Osteoblast (primary cell): ENCODE measurements around the gene ADRA2A. TPM values are rescaled to one million over a fixed set of nuclear protein-coding genes. Genes with fewer than 3 reads are reported as not detected.
A peak's percentile ranks its signal among the peaks of the same experiment; 100 is the strongest.

Source experiments
- DNase-seq: peaks from one replicate; pipeline ENCODE4 v3.0.0; 2011; ENCODE audit warnings: low spot score, mixed read lengths; ENCODE audit not compliant: insufficient read length; ENCODE audit errors: missing footprints
- H2AFZ ChIP-seq: 2 replicates; pipeline ENCODE4 v1.6.0; 2011; ENCODE audit warnings: mild to moderate bottlenecking, low read length
- H3K27ac ChIP-seq: 2 replicates; pipeline ENCODE4 v1.5.1; 2011; ENCODE audit warnings: mild to moderate bottlenecking, low read depth, low read length, moderate library complexity
- H3K27me3 ChIP-seq: 2 replicates; pipeline ENCODE4 v1.6.0; 2012; ENCODE audit warnings: mild to moderate bottlenecking, control low read depth, inconsistent platforms, low read length, moderate library complexity; ENCODE audit not compliant: insufficient read depth
- H3K36me3 ChIP-seq: 2 replicates; pipeline ENCODE4 v1.5.1; 2011; ENCODE audit warnings: mild to moderate bottlenecking, low read length, control low read depth, moderate library complexity; ENCODE audit not compliant: insufficient read depth
- H3K4me1 ChIP-seq: 2 replicates; pipeline ENCODE4 v1.5.1; 2011; ENCODE audit warnings: mild to moderate bottlenecking, low read length, control low read depth, moderate library complexity; ENCODE audit not compliant: insufficient read depth
- H3K4me2 ChIP-seq: 2 replicates; pipeline ENCODE4 v1.6.0; 2011; ENCODE audit warnings: mild to moderate bottlenecking, low read length; ENCODE audit not compliant: insufficient read depth
- H3K4me3 ChIP-seq: fragments of 200-600 bp; sonication (generic); 3 replicates; pipeline ENCODE4 v1.5.1; 2012; ENCODE audit warnings: mild to moderate bottlenecking, low read length, inconsistent platforms; ENCODE audit not compliant: insufficient read depth
- H3K79me2 ChIP-seq: 2 replicates; pipeline ENCODE4 v1.6.0; 2012; ENCODE audit warnings: mild to moderate bottlenecking, low read length, control low read depth, inconsistent platforms; ENCODE audit not compliant: insufficient read depth
- H3K9me3 ChIP-seq: 2 replicates; pipeline ENCODE4 v1.5.1; 2011; ENCODE audit warnings: low read depth, low read length, control low read depth
- H4K20me1 ChIP-seq: 2 replicates; pipeline ENCODE4 v1.6.0; 2012; ENCODE audit warnings: mild to moderate bottlenecking, low read length, control low read depth; ENCODE audit not compliant: insufficient read depth
- CTCF ChIP-seq: IDR thresholded peaks from 2 replicates; pipeline ENCODE4 v1.5.1; 2011; ENCODE audit warnings: mild to moderate bottlenecking, low read depth, low read length, moderate library complexity; ENCODE audit errors: extremely low read depth
- total RNA-seq: library from RNA; depleted of rRNA; stranded (reverse); fragments of >200 nt; gene quantifications from 2 replicates; pipeline ENCODE4 v1.2.3, GENCODE V29; 2012

The ADRA2A gene
- total RNA-seq, 1 donor = 0.72 TPM

GRCh38 chr10:111083222-111084095, 6.6 kb downstream of the ADRA2A start:
- no peak for DNase-seq
- TF ChIP-seq CTCF = no peak
- no peaks in the 10 kb centered on the region for H3K79me2 ChIP-seq
- H3K9me3 ChIP-seq = no peaks in the 10 kb centered on the region
- no peak overlapping the region for H3K4me3 ChIP-seq
- H3K36me3 ChIP-seq = no peaks in the 10 kb centered on the region
- no peaks in the 10 kb centered on the region for H4K20me1 ChIP-seq
- no peak overlapping the region for H3K27ac ChIP-seq
- no peak overlapping the region for H2AFZ ChIP-seq
- peaks cover 26% of the 10 kb centered on the region for H3K27me3 ChIP-seq
- no peak overlapping the region for H3K4me2 ChIP-seq
- no peaks in the 10 kb centered on the region for H3K4me1 ChIP-seq

- Histone ChIP-seq H3K9me3 (no peaks in the 10 kb centered on the region), H4K20me1 (no peaks in the 10 kb centered on the region), H3K36me3 (no peaks in the 10 kb centered on the region), H3K4me3 (no peak overlapping the region), H3K4me1 (no peaks in the 10 kb centered on the region), H3K4me2 (no peak overlapping the region), H3K27ac (no peak overlapping the region), H3K27me3 (peaks cover 15% of the 10 kb centered on the region), H2AFZ (no peak overlapping the region), H3K79me2 (no peaks in the 10 kb centered on the region)
- peak; percentile 77 for DNase-seq
- no peak for TF ChIP-seq CTCF
Observed at GRCh38 chr10:111084366-111085255, 7.8 kb downstream of the ADRA2A start.

- no peaks in the 10 kb centered on the region for H3K79me2 ChIP-seq
- no peak overlapping the region for H2AFZ ChIP-seq
- H3K36me3 ChIP-seq = no peaks in the 10 kb centered on the region
- H3K27me3 ChIP-seq = peaks cover 9% of the 10 kb centered on the region
- no peaks in the 10 kb centered on the region for H4K20me1 ChIP-seq
- no peak overlapping the region for H3K4me2 ChIP-seq
- no peak overlapping the region for H3K27ac ChIP-seq
- H3K9me3 ChIP-seq = no peaks in the 10 kb centered on the region
- H3K4me1 ChIP-seq = no peaks in the 10 kb centered on the region
- no peak overlapping the region for H3K4me3 ChIP-seq
- DNase-seq = no peak
- TF ChIP-seq CTCF = no peak
Observed at GRCh38 chr10:111085690-111086353, 9.0 kb downstream of the ADRA2A start.
